ENCODE measurements around the gene SOCS2. TPM values are rescaled to one million over a fixed set of nuclear protein-coding genes. Genes with fewer than 3 reads are reported as not detected.

The SOCS2 gene
- total RNA-seq, 4 donors from 2014 or later: 45.5 to 213 (median 79.4) TPM

DNA sequence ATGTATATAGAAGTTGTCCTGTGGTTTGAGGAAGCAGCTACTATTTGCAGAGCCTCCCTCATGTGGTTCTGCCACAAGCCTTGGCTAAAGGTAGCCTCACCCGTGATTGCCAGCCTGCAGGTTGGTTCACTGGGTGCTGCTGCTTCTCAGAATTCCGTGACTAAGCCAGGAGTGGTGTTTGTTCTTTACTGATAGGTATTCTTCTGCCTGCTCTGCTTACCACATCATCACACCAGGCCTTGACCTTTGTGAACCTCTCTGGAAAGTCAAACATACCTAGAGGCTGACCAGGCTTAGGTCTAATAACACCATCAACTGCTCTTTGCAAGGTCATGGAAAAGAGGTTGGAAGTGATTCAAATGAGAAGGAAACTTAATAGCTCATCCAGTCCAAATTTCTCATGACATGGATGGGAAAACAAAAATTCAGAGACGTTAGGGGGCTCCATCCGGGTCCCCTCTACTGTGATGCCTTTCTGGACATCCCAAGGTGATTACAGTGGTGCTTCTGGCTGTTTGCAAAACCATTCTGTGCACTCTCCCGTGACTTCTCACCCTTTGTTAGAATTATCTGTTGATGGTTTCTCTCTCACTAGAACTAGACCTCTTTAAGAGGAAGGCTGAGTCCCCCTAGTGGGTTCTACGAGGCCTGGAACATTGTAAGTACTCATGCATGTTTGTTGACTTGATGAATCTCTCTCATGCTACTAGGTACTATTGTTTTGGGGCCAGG, 8.5 kb upstream of the SOCS2 start:
- peaks cover 0 to under 1% (median 0%) of the 10 kb centered on the region in 4 donors for H3K4me1 ChIP-seq
- DNase-seq: no peak

GRCh38 chr12:93565760-93566159, 6.7 kb upstream of the SOCS2 start:
- intact Hi-C loops (cut with DNase I; ENCODE audit: low total_unique reads) (loop anchor here (10.0 kb wide), 1 partner anchor 61 kb away; no protein-coding TSS in a partner anchor), in situ Hi-C loops (cut with MboI; ENCODE audit: low pct_ligation_motif_present in 1 of 4, low pct_unique_long_range_greater_than_20kb in 1 of 4, low sequenced_read_pairs in 3 of 4) (loop anchor here (5.0 to 25.0 kb wide), 5 partner anchors 172 to 537 kb away; no protein-coding TSS in a partner anchor)
- H3K36me3 ChIP-seq: peaks cover 0 to 4% (median 0%) of the 10 kb centered on the region in 4 donors
- H3K9me3 ChIP-seq: peaks cover 2 to 4% of the 10 kb centered on the region in 2 donors
- TF ChIP-seq, protein P1, sequence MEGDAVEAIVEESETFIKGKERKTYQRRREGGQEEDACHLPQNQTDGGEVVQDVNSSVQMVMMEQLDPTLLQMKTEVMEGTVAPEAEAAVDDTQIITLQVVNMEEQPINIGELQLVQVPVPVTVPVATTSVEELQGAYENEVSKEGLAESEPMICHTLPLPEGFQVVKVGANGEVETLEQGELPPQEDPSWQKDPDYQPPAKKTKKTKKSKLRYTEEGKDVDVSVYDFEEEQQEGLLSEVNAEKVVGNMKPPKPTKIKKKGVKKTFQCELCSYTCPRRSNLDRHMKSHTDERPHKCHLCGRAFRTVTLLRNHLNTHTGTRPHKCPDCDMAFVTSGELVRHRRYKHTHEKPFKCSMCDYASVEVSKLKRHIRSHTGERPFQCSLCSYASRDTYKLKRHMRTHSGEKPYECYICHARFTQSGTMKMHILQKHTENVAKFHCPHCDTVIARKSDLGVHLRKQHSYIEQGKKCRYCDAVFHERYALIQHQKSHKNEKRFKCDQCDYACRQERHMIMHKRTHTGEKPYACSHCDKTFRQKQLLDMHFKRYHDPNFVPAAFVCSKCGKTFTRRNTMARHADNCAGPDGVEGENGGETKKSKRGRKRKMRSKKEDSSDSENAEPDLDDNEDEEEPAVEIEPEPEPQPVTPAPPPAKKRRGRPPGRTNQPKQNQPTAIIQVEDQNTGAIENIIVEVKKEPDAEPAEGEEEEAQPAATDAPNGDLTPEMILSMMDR (IDR thresholded peaks at IDR 0.05): no peak
- TF ChIP-seq POLR2AphosphoS5 (IDR thresholded peaks at IDR 0.05) (no peak), EP300 (IDR thresholded peaks at IDR 0.05; ENCODE audit: low read depth) (no peak), POLR2A (IDR thresholded peaks at IDR 0.05) (no peak)
- DNase-seq: no peak
- H3K4me3 ChIP-seq: no peak overlapping the region
- WGBS, 2 donors (ENCODE audit: low coverage in 1 of 2): 90 to 93% methylated on average over 3 of the region's 3 CpGs
- H3K27ac ChIP-seq: no peak overlapping the region
- peaks cover 0 to 6% (median 5%) of the 10 kb centered on the region in 4 donors for H3K4me1 ChIP-seq
- H3K27me3 ChIP-seq: no peaks in the 10 kb centered on the region

More for the DNA sequence above, 8.5 kb upstream of the SOCS2 start:
- TF ChIP-seq POLR2AphosphoS5 (IDR thresholded peaks at IDR 0.05): no peak
- TF ChIP-seq, protein P1 (IDR thresholded peaks at IDR 0.05): no peak
- no peak for TF ChIP-seq POLR2A (IDR thresholded peaks at IDR 0.05)
- no peak for TF ChIP-seq EP300 (IDR thresholded peaks at IDR 0.05; ENCODE audit: low read depth)
- in situ Hi-C loops (cut with MboI; ENCODE audit: low pct_ligation_motif_present in 1 of 4, low pct_unique_long_range_greater_than_20kb in 1 of 4, low sequenced_read_pairs in 3 of 4) (loop anchor here (10.0 to 25.0 kb wide), 4 partner anchors 173 to 531 kb away; no protein-coding TSS in a partner anchor), intact Hi-C loops (cut with DNase I; ENCODE audit: low total_unique reads) (loop anchor here (10.0 kb wide), 1 partner anchor 59 kb away; no protein-coding TSS in a partner anchor)
- Histone ChIP-seq H3K27ac (no peak overlapping the region), H3K4me3 (no peak overlapping the region), H3K9me3 (peaks cover 4 to 9% of the 10 kb centered on the region in 2 donors), H3K27me3 (no peaks in the 10 kb centered on the region), H3K36me3 (peaks cover 0 to 4% (median 0%) of the 10 kb centered on the region in 4 donors)
- 67 to 77% methylated on average over 5 to 6 of the region's 6 CpGs for WGBS, 2 donors (ENCODE audit: low coverage in 1 of 2)

DNA sequence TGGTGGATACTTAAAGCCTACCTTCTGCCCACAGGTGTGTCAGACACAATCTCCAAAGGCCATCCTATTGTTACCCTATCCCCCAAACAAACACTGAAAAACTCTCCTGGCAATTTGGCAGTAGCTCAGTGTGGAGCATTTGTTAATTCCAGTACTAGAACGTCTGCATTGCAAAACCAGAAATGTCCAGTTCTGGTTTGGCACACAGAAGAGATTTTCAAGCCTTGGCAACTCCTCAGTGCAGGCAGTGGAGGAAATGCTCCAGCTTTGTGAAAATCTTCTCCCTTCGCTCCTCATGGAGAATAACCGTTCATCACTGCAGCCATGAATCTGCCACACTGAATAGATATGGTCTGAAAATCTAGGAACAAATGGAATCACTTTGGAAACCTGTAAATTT, 5.3 kb upstream of the SOCS2 start:
- WGBS, 2 donors (ENCODE audit: low coverage in 1 of 2): 55% methylated on average over 3 of the region's 3 CpGs; no CpG with 5 or more reads in 1 of the 2 donors
- no peak for DNase-seq
- no peaks in the 10 kb centered on the region for H3K9me3 ChIP-seq
- no peaks in the 10 kb centered on the region for H3K27me3 ChIP-seq
- in situ Hi-C loops (cut with MboI; ENCODE audit: low pct_ligation_motif_present in 1 of 4, low pct_unique_long_range_greater_than_20kb in 1 of 4, low sequenced_read_pairs in 3 of 4) (loop anchor here (5.0 to 25.0 kb wide), 5 partner anchors 170 to 535 kb away; no protein-coding TSS in a partner anchor), intact Hi-C loops (cut with DNase I; ENCODE audit: low total_unique reads) (loop anchor here (10.0 kb wide), 1 partner anchor 62 kb away; no protein-coding TSS in a partner anchor)
- no peak overlapping the region for H3K4me3 ChIP-seq
- no peak overlapping the region for H3K27ac ChIP-seq
- no peak for TF ChIP-seq POLR2AphosphoS5 (IDR thresholded peaks at IDR 0.05)
- no peak for TF ChIP-seq EP300 (IDR thresholded peaks at IDR 0.05; ENCODE audit: low read depth)
- TF ChIP-seq, protein P1 (IDR thresholded peaks at IDR 0.05): no peak
- H3K4me1 ChIP-seq: peaks cover 0 to 7% (median 5%) of the 10 kb centered on the region in 4 donors
- peaks cover 0 to 4% (median 0%) of the 10 kb centered on the region in 4 donors for H3K36me3 ChIP-seq

- no peak for DNase-seq
- 75 to 91% methylated on average over 2 to 3 of the region's 3 CpGs for WGBS, 2 donors (ENCODE audit: low coverage in 1 of 2)
- H3K4me3 ChIP-seq: no peak overlapping the region
- no peaks in the 10 kb centered on the region for H3K9me3 ChIP-seq
- peaks cover 0 to 4% (median 0%) of the 10 kb centered on the region in 4 donors for H3K36me3 ChIP-seq
- no peaks in the 10 kb centered on the region for H3K27me3 ChIP-seq
- H3K4me1 ChIP-seq: peaks cover 0 to 16% (median 13%) of the 10 kb centered on the region in 4 donors
- TF ChIP-seq POLR2AphosphoS5 (IDR thresholded peaks at IDR 0.05) (no peak), EP300 (IDR thresholded peaks at IDR 0.05; ENCODE audit: low read depth) (no peak), POLR2A (IDR thresholded peaks at IDR 0.05) (no peak)
- TF ChIP-seq, protein P1 (IDR thresholded peaks at IDR 0.05): no peak
- in situ Hi-C loops (cut with MboI; ENCODE audit: low pct_ligation_motif_present in 1 of 4, low pct_unique_long_range_greater_than_20kb in 1 of 4, low sequenced_read_pairs in 3 of 4): loop anchor here (5.0 to 25.0 kb wide), 5 partner anchors 169 to 534 kb away; no protein-coding TSS in a partner anchor
- no peak overlapping the region for H3K27ac ChIP-seq
- intact Hi-C loops (cut with DNase I; ENCODE audit: low total_unique reads): loop anchor here (2.0 to 10.0 kb wide), 2 partner anchors 63 to 531 kb away; no protein-coding TSS in a partner anchor
Observed at GRCh38 chr12:93568091-93568490, 4.4 kb upstream of the SOCS2 start.
